HepG2 (cell line): ENCODE data around the gene ADGRG4. TPM values are rescaled to one million over a fixed set of nuclear protein-coding genes. Genes with fewer than 3 reads are reported as not detected.

Experiments
- AHDC1 ChIP-seq: sonication (generic); formaldehyde crosslinking; IDR thresholded peaks from 2 replicates; pipeline ENCODE4 v1.5.1; 2020; ENCODE audit warnings: mild to moderate bottlenecking, missing genetic modification reagents, borderline replicate concordance
- ELF1 ChIP-seq: sonication (generic); formaldehyde crosslinking; IDR thresholded peaks from 2 replicates; pipeline ENCODE4 v1.4.0; 2020; ENCODE audit warnings: missing genetic modification reagents
- NCOA1 ChIP-seq: sonication (generic); formaldehyde crosslinking; IDR thresholded peaks from 2 replicates; pipeline ENCODE4 v1.9.0; 2021; ENCODE audit warnings: missing genetic modification reagents
- TOPORS ChIP-seq: sonication (generic); formaldehyde crosslinking; IDR thresholded peaks from 2 replicates; pipeline ENCODE4 v1.8.0; 2023; ENCODE audit warnings: mild to moderate bottlenecking, missing genetic modification reagents
- ZBTB40 ChIP-seq, 2 experiments: fragments of 450-650 bp in 1 of 2; sonication (generic) in 1 of 2; formaldehyde crosslinking in 1 of 2; IDR thresholded peaks; 2 replicates each; pipeline versions ENCODE4 v1.6.1 to v1.8.0; 2016 to 2022; ENCODE audit warnings: antibody characterized with exemption in 1 of 2, mild to moderate bottlenecking in 1 of 2, missing genetic modification reagents in 1 of 2
- ZFP41 ChIP-seq: sonication (generic); formaldehyde crosslinking; IDR thresholded peaks from 2 replicates; pipeline ENCODE4 v1.4.0; 2020; ENCODE audit warnings: mild to moderate bottlenecking, missing genetic modification reagents, borderline replicate concordance
- ZNF382 ChIP-seq: sonication (generic); formaldehyde crosslinking; IDR thresholded peaks from 2 replicates; pipeline ENCODE4 v1.5.0; 2020; ENCODE audit warnings: missing genetic modification reagents, mild to moderate bottlenecking, borderline replicate concordance
- ZNF431 ChIP-seq: sonication (generic); formaldehyde crosslinking; IDR thresholded peaks from 2 replicates; pipeline ENCODE4 v1.9.0; 2022; ENCODE audit warnings: missing genetic modification reagents, low read depth, mild to moderate bottlenecking, borderline replicate concordance
- ZNF781 ChIP-seq: sonication (generic); formaldehyde crosslinking; IDR thresholded peaks from 2 replicates; pipeline ENCODE4 v1.5.1; 2020; ENCODE audit warnings: borderline replicate concordance, mild to moderate bottlenecking, missing genetic modification reagents; ENCODE audit errors: not compliant biosample characterization
- polyA plus RNA-seq, 8 experiments: library from polyadenylated mRNA; depleted of rRNA in 3 of 8; stranded (reverse) in 7 of 8; unstranded in 1 of 8; fragments of >200 nt; fragmentation: Illumina TruSeq in 4 of 8; extraction: Trizol in 4 of 8; gene quantifications; 2 replicates each; pipeline versions ENCODE4 v1.2.1 to v1.2.3, GENCODE V29; 2011 to 2016; ENCODE audit warnings: low read depth in 4 of 8, missing spikeins in 1 of 8, mixed read lengths in 1 of 8; ENCODE audit not compliant: insufficient read depth in 1 of 8
- total RNA-seq, 5 experiments: library from RNA; depleted of rRNA; stranded (reverse); fragments of >200 nt; fragmentation: Illumina TruSeq; extraction: Trizol; gene quantifications; 2 replicates each; pipeline ENCODE4 v1.2.3, GENCODE V29; 2016; ENCODE audit warnings: low read depth in 1 of 5
- TF ChIP-seq, protein P1 (sequence below): sonication (generic); formaldehyde crosslinking; IDR thresholded peaks from 2 replicates; pipeline ENCODE4 v1.8.0; 2022; ENCODE audit warnings: missing genetic modification reagents, mild to moderate bottlenecking, inconsistent platforms, borderline replicate concordance

ADGRG4 gene
- total and polyA plus RNA-seq, 2 of the 13 experiments (the other 11 are each of a cell fraction or from before 2014, with no cell fraction given) = not detected

GRCh38 chrX:136271300-136271699 lies 29.5 kb upstream of the ADGRG4 start (continued):
- TF ChIP-seq ZBTB40 (IDR thresholded peaks at IDR 0.05) (no peak), ZBTB40 (CRISPR knock-in tag; IDR thresholded peaks at IDR 0.05) (no peak), ZNF382 (CRISPR knock-in tag) (no peak), TOPORS (CRISPR knock-in tag) (no peak), NCOA1 (CRISPR knock-in tag) (no peak), ZFP41 (CRISPR knock-in tag) (no peak), AHDC1 (CRISPR knock-in tag) (no peak), ZNF781 (CRISPR knock-in tag) (no peak), ZNF431 (CRISPR knock-in tag) (no peak), ELF1 (CRISPR knock-in tag) (no peak)
- TF ChIP-seq, protein P1, sequence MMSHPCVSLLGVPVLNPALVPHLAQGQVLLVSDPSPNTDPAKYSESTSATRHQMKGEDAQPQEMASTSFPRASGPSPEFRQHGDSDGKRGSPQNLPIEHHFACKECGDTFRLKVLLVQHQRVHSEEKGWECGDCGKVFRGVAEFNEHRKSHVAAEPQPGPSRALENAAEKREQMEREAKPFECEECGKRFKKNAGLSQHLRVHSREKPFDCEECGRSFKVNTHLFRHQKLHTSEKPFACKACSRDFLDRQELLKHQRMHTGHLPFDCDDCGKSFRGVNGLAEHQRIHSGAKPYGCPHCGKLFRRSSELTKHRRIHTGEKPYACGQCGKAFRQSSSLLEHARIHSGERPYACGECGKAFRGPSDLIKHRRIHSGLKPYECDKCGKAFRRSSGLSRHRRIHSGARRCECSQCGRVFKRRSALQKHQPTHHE = no peak
